GM12891 (cell line): ENCODE measurements around the gene CYB5A.

ENCODE experiments used
- POLR2A ChIP-seq: IDR thresholded peaks from 2 replicates; pipeline ENCODE4 v1.6.1; 2011; ENCODE audit warnings: low read depth, low read length, control low read depth
- TAF1 ChIP-seq: IDR thresholded peaks from 2 replicates; pipeline ENCODE4 v1.6.1; 2011; ENCODE audit warnings: low read depth, low read length, control low read depth

GRCh38 chr18:74299162-74299561 lies 7.4 kb upstream of the CYB5A start:
- TF ChIP-seq TAF1 (no peak), POLR2A (no peak)
